GM18519 (cell line): ENCODE data around the gene ADORA1.

Experiments
- ATAC-seq: cut with Tn5 transposase; IDR thresholded peaks from one replicate; pipeline ENCODE4 v1.9.1; 2021; ENCODE audit warnings: mild to moderate bottlenecking, moderate library complexity; ENCODE audit not compliant: unreplicated experiment, low FRiP score

ADORA1 gene

GRCh38 chr1:203181586-203182386 is 54.3 kb downstream of the ADORA1 start:
- no peak for ATAC-seq

- ATAC-seq: no peak
Observed at GRCh38 chr1:203182387-203182953, 54.9 kb downstream of the ADORA1 start.

GRCh38 chr1:203183828-203184227 is 56.3 kb downstream of the ADORA1 start:
- no peak for ATAC-seq

- ATAC-seq: no peak
Observed at GRCh38 chr1:203184467-203184866, 56.9 kb downstream of the ADORA1 start.

- ATAC-seq: no peak
Observed at GRCh38 chr1:203185061-203185461, 57.5 kb downstream of the ADORA1 start.

GRCh38 chr1:203185585-203185984 is 58.1 kb downstream of the ADORA1 start:
- ATAC-seq: no peak

- ATAC-seq: no peak
Observed at GRCh38 chr1:203186091-203186445, 58.5 kb downstream of the ADORA1 start.

GRCh38 chr1:203186446-203187303 is 59.1 kb downstream of the ADORA1 start, which contains the start of gene CHI3L1:
CHI3L1 (minus strand) TSS chr1:203186704; CDS start chr1:203186623, 81 bp downstream.
- no peak for ATAC-seq

GRCh38 chr1:203187304-203187685 is 59.8 kb downstream of the ADORA1 start:
- ATAC-seq: no peak

- ATAC-seq: no peak
Observed at GRCh38 chr1:203187689-203188264, 60.3 kb downstream of the ADORA1 start.

GRCh38 chr1:203188686-203189232 is 61.2 kb downstream of the ADORA1 start:
- ATAC-seq: no peak

- no peak for ATAC-seq
Observed at GRCh38 chr1:203189951-203190352, 62.4 kb downstream of the ADORA1 start.

GRCh38 chr1:203190949-203191348 is 63.4 kb downstream of the ADORA1 start:
- no peak for ATAC-seq

- ATAC-seq: no peak
Observed at GRCh38 chr1:203196371-203196770, 68.8 kb downstream of the ADORA1 start.

- ATAC-seq: no peak
Observed at GRCh38 chr1:203197625-203198024, 70.1 kb downstream of the ADORA1 start.

- ATAC-seq: no peak
Observed at GRCh38 chr1:203199002-203199401, 71.5 kb downstream of the ADORA1 start.

- ATAC-seq: no peak
Observed at GRCh38 chr1:203199481-203199815, 71.9 kb downstream of the ADORA1 start.

- ATAC-seq: no peak
Observed at GRCh38 chr1:203199816-203200571, 72.5 kb downstream of the ADORA1 start.

GRCh38 chr1:203200916-203201315 is 73.4 kb downstream of the ADORA1 start:
- no peak for ATAC-seq
